Sigmoid colon (tissue), 7 donors: ENCODE results near the gene ACOXL. TPM values are rescaled to one million over a fixed set of nuclear protein-coding genes. Genes with fewer than 3 reads are reported as not detected.

Experiments used
- DNase-seq: peaks from one replicate; pipeline ENCODE4 v3.0.0-alpha.2; 2019
- H3K27ac ChIP-seq, 4 donors: fragments of 200-600 bp; sonication (generic); one replicate each; pipeline ENCODE4 v1.5.1; 2016 to 2019; ENCODE audit warnings: mild to moderate bottlenecking in 1 of 4
- H3K27me3 ChIP-seq, 3 donors: fragments of 200-600 bp; sonication (generic); one replicate each; pipeline ENCODE4 v1.5.1; 2019; ENCODE audit warnings: mild to moderate bottlenecking in 1 of 3
- H3K36me3 ChIP-seq, 4 donors: fragments of 200-600 bp; sonication (generic); one replicate each; pipeline ENCODE4 v1.5.1; 2016 to 2019
- H3K4me1 ChIP-seq, 4 donors: fragments of 200-600 bp; sonication (generic); one replicate each; pipeline ENCODE4 v1.5.1; 2017 to 2019
- H3K4me3 ChIP-seq, 4 donors: fragments of 200-600 bp; sonication (generic); one replicate each; pipeline ENCODE4 v1.5.1; 2017 to 2019; ENCODE audit warnings: mild to moderate bottlenecking in 2 of 4, moderate library complexity in 1 of 4
- H3K9me3 ChIP-seq, 4 donors: fragments of 200-600 bp in 3 of 4; sonication (generic) in 3 of 4; one replicate each; pipeline versions ENCODE4 v1.5.1 to v1.6.1; 2013 to 2019
- EP300 ChIP-seq, 4 donors: sonication (generic); formaldehyde crosslinking; IDR thresholded peaks; one replicate each; pipeline ENCODE4 v1.6.1; 2017; ENCODE audit warnings: antibody characterized with exemption in 4 of 4
- POLR2A ChIP-seq, 2 donors: fragments of 450-650 bp; IDR thresholded peaks; one replicate each; pipeline ENCODE4 v1.6.1; 2016; ENCODE audit warnings: antibody characterized with exemption in 2 of 2, mild to moderate bottlenecking in 2 of 2, moderate library complexity in 2 of 2
- POLR2AphosphoS5 ChIP-seq, 4 donors: sonication (generic); formaldehyde crosslinking; IDR thresholded peaks; one replicate each; pipeline ENCODE4 v1.6.1; 2017; ENCODE audit warnings: antibody characterized with exemption in 4 of 4
- WGBS, 2 donors: extraction: QIAGEN DNeasy Blood & Tissue Kit; methylation state at CpG; one replicate each; pipeline ENCODE4 v1.1.7; 2013; 5-methylcytosine and 5-hydroxymethylcytosine counted together
- intact Hi-C: fragments of 100-400 bp; cut with DNase I; formaldehyde crosslinking; loops from one replicate; pipeline ENCODE4 v1.15.1; 2023
- polyA plus RNA-seq, 3 donors: library from polyadenylated mRNA; stranded (reverse); fragments of 200-250 nt; gene quantifications; one replicate each; pipeline ENCODE4 v1.2.3, GENCODE V29; 2013
- total RNA-seq, 4 donors: library from RNA; depleted of rRNA; stranded (reverse); fragments of >200 nt; gene quantifications; one replicate each; pipeline ENCODE4 v1.1.0, GENCODE V29; 2016
- TF ChIP-seq, protein P1 (sequence below), 4 experiments: fragments of 450-650 bp in 3 of 4; fragments of 200-600 bp in 1 of 4; IDR thresholded peaks; one replicate each; pipeline ENCODE4 v1.5.1; 2016 to 2019; ENCODE audit warnings: antibody characterized with exemption in 4 of 4, mild to moderate bottlenecking in 3 of 4, moderate library complexity in 2 of 4
- donor health status: healthy with polysubstance abuse.
- donor health status: Bipolar disorder and iron deficiency.
- donor health status: healthy.

ACOXL gene
- total and polyA plus RNA-seq, 7 donors: 0.45 TPM; not detected in 6

- WGBS, 2 donors: 63 to 80% methylated on average over 1 of the region's 1 CpG
- no peaks in the 10 kb centered on the region for H3K9me3 ChIP-seq
Observed at GRCh38 chr2:110707386-110707965, 24.9 kb upstream of the ACOXL start.

GRCh38 chr2:110708455-110708854, 23.9 kb upstream of the ACOXL start:
- 25 to 48% methylated on average over 1 of the region's 1 CpG for WGBS, 2 donors

More at GRCh38 chr2:110707386-110707965, 24.9 kb upstream of the ACOXL start:
- DNase-seq: no peak
- Histone ChIP-seq H3K27ac (no peak overlapping the region), H3K36me3 (no peaks in the 10 kb centered on the region), H3K4me1 (no peaks in the 10 kb centered on the region), H3K4me3 (no peak overlapping the region), H3K27me3 (no peaks in the 10 kb centered on the region)
- intact Hi-C loops: no loop called here
- TF ChIP-seq EP300 (IDR thresholded peaks at IDR 0.05) (no peak), POLR2AphosphoS5 (IDR thresholded peaks at IDR 0.05) (no peak)

GRCh38 chr2:110712737-110713136, 19.6 kb upstream of the ACOXL start:
- DNase-seq: no peak
- WGBS, 2 donors: 75 to 91% methylated on average over 1 of the region's 1 CpG
- no peaks in the 10 kb centered on the region for H3K4me1 ChIP-seq
- H3K27me3 ChIP-seq: no peaks in the 10 kb centered on the region
- H3K4me3 ChIP-seq: no peak overlapping the region
- H3K9me3 ChIP-seq: no peaks in the 10 kb centered on the region
- no peak overlapping the region for H3K27ac ChIP-seq
- intact Hi-C loops: no loop called here
- H3K36me3 ChIP-seq: no peaks in the 10 kb centered on the region
- TF ChIP-seq POLR2AphosphoS5 (IDR thresholded peaks at IDR 0.05): no peak
- TF ChIP-seq POLR2A (IDR thresholded peaks at IDR 0.05): no peak
- no peak for TF ChIP-seq EP300 (IDR thresholded peaks at IDR 0.05)
- TF ChIP-seq, protein P1, sequence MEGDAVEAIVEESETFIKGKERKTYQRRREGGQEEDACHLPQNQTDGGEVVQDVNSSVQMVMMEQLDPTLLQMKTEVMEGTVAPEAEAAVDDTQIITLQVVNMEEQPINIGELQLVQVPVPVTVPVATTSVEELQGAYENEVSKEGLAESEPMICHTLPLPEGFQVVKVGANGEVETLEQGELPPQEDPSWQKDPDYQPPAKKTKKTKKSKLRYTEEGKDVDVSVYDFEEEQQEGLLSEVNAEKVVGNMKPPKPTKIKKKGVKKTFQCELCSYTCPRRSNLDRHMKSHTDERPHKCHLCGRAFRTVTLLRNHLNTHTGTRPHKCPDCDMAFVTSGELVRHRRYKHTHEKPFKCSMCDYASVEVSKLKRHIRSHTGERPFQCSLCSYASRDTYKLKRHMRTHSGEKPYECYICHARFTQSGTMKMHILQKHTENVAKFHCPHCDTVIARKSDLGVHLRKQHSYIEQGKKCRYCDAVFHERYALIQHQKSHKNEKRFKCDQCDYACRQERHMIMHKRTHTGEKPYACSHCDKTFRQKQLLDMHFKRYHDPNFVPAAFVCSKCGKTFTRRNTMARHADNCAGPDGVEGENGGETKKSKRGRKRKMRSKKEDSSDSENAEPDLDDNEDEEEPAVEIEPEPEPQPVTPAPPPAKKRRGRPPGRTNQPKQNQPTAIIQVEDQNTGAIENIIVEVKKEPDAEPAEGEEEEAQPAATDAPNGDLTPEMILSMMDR (IDR thresholded peaks at IDR 0.05): no peak

More at GRCh38 chr2:110708455-110708854, 23.9 kb upstream of the ACOXL start:
- Histone ChIP-seq H3K9me3 (no peaks in the 10 kb centered on the region), H3K27ac (no peak overlapping the region), H3K4me1 (no peaks in the 10 kb centered on the region), H3K4me3 (no peak overlapping the region), H3K36me3 (no peaks in the 10 kb centered on the region), H3K27me3 (no peaks in the 10 kb centered on the region)
- no peak for DNase-seq
- intact Hi-C loops: no loop called here
- TF ChIP-seq POLR2AphosphoS5 (IDR thresholded peaks at IDR 0.05): no peak
- TF ChIP-seq, protein P1 (IDR thresholded peaks at IDR 0.05): no peak

- DNase-seq: no peak
- Histone ChIP-seq H3K4me1 (no peaks in the 10 kb centered on the region), H3K27ac (no peak overlapping the region), H3K9me3 (no peaks in the 10 kb centered on the region), H3K4me3 (no peak overlapping the region), H3K36me3 (no peaks in the 10 kb centered on the region), H3K27me3 (no peaks in the 10 kb centered on the region)
- intact Hi-C loops: no loop called here
- WGBS, 2 donors: 87 to 89% methylated on average over 6 of the region's 6 CpGs
- TF ChIP-seq POLR2AphosphoS5 (IDR thresholded peaks at IDR 0.05) (no peak), POLR2A (IDR thresholded peaks at IDR 0.05) (no peak), EP300 (IDR thresholded peaks at IDR 0.05) (no peak)
- TF ChIP-seq, protein P1 (IDR thresholded peaks at IDR 0.05): no peak
Observed at GRCh38 chr2:110713513-110714362, 18.6 kb upstream of the ACOXL start.

DNA sequence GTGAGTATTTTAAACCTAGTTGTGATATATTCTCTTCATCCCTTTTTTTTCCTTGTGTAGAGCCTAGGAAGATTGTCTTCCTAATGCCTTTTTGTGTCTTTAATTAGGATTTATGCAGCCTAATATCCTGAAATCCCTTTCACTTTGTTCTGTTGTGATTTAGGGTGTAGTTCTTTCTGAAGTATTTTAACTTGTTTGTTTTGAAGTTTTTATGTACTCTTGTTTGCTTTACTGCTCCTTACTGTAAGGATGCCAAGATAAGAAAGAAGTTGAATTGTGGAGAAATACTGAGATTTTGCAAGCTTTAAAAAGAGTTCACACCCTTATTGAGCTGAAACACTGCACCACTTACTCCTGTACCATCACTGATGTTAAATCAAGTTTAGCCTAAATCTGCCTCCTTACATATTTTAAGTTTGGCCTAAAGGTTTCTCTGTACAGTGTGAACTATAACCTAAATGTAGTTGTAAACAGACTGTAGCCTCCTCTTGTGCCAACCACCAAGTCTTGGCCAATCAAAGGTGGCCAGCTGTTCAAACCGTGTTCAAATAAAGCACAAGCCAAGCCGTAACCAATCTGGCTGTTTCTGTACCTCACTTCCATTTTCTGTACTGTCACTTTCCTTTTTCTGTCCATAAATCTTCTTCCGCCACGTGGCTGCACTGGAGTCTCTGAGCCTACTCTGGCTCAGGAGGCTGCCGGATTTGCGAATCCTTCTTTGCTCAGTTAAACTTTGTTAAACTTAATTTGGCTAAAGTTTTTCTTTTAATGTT, 17.7 kb upstream of the ACOXL start:
- intact Hi-C loops: no loop called here
- TF ChIP-seq POLR2A (IDR thresholded peaks at IDR 0.05) (no peak), POLR2AphosphoS5 (IDR thresholded peaks at IDR 0.05) (no peak)
- no peak overlapping the region for H3K27ac ChIP-seq
- no peaks in the 10 kb centered on the region for H3K9me3 ChIP-seq
- 28 to 39% methylated on average over 6 of the region's 6 CpGs for WGBS, 2 donors
- no peaks in the 10 kb centered on the region for H3K27me3 ChIP-seq
- no peaks in the 10 kb centered on the region for H3K36me3 ChIP-seq
- no peak for DNase-seq
- H3K4me3 ChIP-seq: no peak overlapping the region
- H3K4me1 ChIP-seq: no peaks in the 10 kb centered on the region
